SIG-M5 treated with dmso at 0.1 percent for 504 hours (cell line): Measurements from ENCODE around the gene HEATR5B.
"Not testable (repeated sequence)": the region's sequence is repeated elsewhere in the genome, so short reads cannot be mapped to it uniquely, and the experiment has no call there.

Experiments used
- DNase-seq: peaks from one replicate; lab custom pipeline; 2025; ENCODE audit not compliant: unreplicated experiment; lab: John Stamatoyannopoulos, UW

HEATR5B gene

DNA sequence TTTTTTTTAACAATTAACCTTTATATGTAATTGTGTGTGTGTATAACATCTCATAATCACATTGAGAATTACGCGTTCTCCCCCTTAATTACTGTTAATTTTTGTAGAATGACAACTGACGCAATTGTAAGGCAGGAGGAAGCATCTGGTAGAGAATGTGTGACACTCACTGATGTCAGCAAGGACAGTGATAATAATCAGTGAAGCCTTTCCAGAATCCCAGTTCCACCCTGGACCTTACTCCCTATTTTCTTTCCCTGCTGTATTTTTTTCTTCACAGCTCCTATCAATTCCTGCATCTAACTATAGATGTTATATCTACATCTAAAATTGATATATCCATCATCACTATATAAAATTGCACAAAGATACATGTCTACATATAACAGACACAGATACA, 101.7 kb downstream of the HEATR5B start:
- no peak for DNase-seq

DNA sequence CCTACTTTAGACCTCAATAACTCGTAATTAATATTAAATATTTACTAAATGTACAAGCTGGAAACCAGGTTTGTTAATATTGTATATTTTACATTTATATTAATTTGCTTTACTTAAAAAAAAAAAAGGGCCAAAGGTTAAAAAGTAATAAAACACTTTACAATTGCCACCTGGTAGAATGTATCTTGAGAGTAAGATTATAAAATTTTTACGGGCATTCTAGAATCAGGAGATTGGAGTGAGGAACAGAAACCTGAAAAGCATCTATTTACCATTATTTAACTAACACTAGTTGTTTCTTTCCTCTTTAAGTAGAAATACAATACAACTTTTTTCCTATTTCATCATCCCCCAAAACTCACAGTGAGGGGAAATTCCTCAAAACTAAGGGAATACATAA, 102.3 kb downstream of the HEATR5B start:
- no peak for DNase-seq

DNA sequence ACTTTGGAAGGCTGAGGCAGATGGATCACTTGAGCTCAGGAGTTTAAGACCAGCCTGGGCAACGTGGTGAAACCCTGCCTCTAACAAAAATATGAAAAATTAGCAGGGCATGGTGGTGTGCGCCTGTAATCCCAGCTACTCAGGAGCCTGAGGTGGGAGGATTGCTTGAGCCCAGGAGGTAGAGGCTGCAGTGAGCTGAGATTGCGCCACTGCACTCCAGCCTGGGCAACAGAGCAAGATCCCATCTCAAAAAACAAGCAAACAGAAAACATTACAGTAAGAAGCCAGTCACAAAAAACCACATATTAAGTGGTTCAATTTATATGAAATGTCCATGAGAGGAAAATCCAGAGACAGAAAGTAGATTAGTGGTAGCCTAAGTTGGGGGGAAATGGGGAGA, 105.2 kb downstream of the HEATR5B start:
- DNase-seq, result not testable (repeated sequence)

DNA sequence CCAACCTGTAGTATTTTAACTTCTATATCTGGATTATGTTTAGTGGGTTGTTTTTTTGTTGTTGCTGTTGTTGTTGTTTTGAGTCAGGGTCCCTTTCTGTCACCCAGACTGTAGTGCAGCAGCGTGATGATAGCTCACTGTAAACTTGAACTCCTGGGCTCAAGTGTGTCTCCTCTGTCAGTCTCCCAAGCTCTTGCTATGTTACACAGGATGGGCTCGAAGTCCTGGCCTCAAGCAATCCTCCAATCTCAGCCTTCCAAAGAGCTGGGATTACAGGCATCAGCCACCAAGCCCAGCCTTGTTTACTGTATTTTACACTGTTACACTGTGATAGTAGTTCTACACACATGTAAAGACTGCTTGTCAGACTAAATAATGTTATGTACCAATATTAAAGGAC, 108.1 kb downstream of the HEATR5B start:
- DNase-seq, result no peak

DNA sequence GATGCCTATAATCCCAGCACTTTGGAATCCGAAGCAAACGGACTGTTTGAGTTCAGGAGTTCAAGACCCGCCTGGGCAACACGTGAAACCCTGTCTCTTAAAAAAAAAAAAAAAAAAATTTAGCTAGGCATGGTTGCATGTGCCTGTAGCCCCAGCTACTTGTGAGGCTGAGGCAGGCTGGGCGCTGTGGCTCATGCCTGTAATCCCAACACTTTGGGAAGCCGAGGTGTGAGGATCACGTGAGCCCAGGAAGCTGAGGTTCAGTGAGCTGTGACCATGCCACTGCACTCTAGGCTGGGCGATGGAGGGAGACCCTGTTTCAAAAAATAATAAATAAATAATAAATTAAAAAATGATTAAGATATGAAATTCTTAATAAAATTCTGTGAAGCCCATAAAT, 108.9 kb downstream of the HEATR5B start:
- DNase-seq, result no peak

DNA sequence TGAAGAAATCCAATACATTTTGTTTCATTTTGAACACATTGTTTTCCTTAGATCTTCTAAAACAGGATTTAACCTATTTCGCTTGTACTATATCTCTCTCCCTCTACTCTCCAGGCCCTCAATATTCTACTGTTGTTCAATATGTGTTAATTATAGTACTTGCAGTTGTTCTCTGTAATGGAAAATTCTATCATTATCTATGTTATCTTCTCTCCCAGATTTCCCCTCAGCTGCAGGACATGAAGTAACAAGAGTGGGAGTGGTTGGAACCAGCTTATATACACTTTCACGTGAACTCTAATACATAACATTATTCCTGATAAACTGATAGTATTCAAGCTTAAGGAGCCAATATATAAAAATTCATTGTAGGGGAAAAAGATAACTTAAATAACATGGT, 110.9 kb downstream of the HEATR5B start:
- DNase-seq, result no peak

DNA sequence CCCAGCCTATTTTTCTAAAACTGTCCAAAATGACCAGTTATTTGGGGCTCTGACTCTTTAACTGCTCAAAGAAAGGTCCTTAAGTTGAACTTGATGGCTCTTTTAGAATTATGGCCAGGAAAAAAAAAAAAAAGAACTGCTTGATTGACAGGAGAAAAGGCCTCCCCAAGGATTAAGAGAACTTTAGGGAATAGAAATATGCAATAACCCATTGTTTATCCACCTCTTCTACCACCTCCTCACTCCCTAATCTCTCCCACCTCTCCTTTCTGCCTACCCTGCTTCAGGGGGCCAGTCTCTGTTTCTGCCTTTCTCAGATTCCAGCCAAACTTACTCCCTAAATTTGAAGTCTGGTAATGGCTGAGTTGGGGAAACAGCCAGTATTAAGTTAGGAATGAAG, 112.2 kb downstream of the HEATR5B start:
- no peak for DNase-seq

DNA sequence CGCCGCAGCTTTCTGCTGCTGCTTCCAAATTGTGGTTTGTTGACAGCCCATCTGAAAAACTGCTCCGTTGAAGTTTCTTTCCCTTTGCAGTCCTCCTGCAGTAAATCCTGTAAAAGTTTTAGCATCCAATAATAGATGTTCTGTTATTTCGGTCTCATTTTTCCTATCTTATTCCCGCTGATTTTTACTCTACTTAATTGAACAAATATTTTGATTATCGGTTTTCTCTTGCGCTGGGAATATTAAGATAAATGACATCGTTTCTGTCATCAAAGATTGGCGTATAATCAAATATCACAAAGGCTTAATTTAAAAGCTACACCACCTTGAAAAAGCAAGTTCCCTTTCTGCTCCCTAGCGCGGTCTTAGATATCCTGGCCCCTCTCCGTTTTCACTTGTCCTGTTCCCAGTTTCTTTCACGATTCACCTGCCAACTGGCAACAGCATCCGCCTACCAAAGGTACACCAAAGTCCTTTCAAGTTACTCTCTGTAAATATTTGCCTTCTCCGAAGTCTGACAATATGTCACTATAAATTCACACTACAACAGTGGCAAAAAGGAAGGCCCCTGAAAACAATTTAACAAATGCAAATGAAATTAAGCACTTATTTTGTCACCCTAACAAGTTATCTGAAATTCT, 116.8 kb downstream of the HEATR5B start:
- DNase-seq, result no peak

DNA sequence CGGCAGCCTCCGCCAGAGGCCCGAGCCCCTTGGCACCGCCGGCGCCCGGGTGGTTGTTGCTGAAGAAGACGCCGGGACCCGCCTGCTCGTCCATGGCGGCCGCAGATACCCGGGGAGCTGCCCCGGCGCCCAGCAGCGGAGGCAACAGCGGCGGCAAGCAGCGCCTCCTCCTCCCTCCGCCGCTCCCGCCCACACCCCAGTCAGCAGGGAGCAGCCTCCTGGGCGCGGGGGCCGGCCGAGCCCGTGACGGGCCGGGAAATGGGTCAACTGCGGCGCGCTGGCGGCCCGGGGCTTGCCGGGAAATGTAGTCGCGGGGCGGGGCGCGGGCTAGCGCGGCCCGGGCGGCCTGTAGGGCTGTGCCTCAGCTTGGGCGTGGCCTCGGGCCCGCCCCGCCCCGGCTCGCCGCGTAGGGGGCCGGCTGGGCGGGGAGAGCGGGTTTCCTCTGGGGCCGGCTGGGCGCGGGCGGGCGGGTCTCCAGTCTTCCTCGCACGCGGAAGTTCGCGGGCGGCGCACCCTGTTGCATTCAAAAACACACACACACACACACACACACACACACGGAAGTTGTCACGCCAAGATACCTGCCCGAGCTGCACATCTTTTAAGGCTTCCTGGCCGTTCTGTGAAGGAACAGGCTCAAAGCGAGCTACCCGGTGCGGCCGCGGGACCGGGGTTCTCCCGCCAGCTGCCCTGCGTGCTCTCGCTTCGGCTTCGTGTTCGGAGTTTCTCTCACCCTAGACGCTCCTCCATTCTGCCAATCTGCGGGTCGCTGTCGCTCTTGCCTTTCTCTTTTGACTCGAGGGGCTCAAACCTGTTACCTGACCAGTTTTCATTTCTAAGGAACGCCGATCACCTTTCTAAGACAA, 117.6 kb downstream of the HEATR5B start, which contains the start of gene STRN:
Gene STRN (minus strand): TSS at position 167 of the 866 bp plus-strand sequence. CDS start 73 bp downstream, at position 94.
- DNase-seq, result peak; percentile 95

DNA sequence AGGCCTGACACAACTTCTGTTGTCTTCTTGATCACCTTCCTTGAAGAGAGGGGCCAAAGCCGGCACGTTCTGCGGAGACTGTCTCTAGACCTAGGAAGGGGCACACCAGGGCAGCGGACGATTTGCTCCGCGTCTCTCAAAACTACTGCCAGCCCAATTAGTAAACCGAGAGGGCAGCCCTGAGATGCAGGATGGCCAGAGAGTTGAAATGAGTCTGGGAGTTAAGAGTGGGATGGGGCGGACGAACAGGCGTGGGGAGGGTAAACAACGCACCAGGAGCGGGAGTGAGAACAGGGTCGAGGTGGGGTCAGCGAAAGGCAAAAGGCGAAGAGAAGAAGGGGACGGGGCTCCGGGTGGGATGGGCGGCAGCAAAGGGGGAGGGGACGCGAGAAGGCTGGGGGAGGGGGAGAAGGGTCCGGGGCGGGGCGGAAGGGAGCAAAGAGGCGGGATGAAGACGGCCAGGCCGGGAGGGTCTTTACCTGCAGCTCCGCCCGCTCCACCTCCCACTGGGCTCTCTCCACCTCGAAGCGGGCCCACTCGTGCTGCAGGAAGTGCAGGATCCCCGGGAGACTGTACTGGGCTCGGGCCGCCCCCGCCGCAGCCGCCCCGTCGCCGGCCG, 118.3 kb downstream of the HEATR5B start:
- DNase-seq, result peak; percentile 52

DNA sequence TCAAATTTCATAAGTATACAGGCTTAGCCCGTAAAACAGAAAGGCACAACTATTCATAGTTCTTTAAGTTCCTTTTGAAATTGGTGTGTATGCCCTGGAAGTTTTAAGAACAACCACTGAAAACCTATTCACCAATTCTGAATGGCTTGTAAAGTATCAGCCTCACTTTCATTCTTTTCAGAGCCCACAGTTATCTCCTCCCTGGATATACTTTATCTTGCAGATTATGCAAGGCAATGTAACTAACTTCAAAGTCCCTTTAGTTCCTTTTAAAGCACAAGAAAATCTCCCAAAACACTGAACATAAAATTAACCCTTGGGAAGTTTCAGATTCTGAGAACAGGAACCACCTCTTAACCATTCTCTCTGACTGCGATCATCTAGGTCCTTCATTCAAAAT, 119.0 kb downstream of the HEATR5B start:
- peak; percentile 52 for DNase-seq

DNA sequence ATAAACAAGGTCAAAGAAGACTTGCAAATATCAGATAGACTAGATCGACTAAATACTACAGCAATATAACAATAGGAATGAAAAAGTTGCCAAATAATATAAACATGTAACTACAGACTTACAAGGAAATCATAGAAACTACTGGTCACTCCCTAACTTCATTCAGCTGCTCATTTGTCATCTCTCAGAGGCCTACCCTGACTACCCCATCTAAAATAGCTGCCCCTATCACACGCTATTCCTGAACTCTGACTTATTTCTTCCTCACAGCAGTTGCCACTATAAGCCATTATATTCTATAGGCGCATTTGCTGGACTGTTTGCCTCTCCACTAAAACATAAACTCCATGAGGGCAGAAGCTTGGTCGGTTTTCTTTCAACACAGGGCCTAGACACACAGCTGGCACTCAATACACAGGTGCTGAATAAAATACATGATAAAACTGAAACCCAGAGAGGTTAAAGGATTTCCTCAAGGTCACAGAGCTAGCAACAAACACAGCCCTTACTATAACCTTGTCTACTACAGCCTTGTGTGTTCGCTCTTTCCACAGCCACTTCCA, 119.6 kb downstream of the HEATR5B start:
- DNase-seq, result no peak

DNA sequence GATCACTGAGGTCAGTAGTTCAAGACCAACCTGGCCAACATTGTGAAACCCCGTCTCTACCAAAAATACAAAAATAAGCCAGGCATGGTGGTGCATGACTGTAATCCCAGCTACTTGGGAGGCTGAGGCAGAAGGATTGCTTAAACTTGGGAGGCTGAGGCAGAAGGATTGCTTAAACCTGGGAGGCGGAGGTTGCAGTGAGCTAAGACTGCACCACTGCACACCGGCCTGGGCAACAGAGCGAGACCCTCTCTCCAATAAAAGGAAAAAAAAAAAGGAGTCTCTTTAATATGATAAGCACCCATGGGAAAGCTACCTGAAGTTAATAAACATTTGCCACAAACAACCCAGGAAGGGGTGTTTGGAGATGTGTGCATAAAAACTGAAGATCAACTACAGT, 120.4 kb downstream of the HEATR5B start:
- DNase-seq, result no peak

DNA sequence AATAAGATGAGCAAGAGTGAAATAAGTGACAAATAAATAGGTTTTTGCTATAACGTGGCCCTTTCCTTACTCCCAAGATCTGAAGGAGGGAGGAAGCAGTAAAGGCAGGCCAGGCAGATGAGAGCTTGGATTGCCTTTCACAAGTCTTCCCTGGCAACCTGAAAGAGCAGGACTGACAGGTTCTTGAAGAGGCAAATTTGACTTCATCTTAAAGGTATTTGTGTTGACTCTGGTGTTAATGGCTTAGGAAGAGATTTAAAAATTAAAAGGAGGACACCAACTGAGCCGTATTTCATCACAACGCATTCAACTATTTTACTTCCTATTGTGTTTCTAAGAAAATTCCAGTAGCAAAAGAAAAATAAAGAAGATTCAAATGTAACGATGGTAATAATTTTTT, 121.1 kb downstream of the HEATR5B start:
- peak; percentile 47 for DNase-seq

DNA sequence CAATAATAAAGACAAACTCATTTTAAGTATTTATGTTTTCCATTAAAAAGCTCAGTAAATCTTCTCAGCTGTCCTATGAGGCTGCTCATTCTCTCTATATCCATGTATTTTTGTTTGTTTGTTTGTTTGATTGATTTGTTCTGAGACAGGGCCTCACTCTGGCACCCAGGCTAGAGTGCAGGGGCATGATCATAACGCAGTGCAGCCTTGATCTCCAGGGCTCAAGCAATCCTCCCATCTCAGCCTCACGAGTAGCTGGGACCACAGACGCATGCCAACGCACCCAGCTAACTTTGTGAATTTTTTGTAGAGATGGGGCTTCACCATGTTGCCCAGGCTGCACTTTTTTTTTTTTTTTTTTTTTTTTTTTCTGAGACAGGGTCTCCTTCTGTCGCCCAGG, 123.4 kb downstream of the HEATR5B start:
- DNase-seq, result no peak

DNA sequence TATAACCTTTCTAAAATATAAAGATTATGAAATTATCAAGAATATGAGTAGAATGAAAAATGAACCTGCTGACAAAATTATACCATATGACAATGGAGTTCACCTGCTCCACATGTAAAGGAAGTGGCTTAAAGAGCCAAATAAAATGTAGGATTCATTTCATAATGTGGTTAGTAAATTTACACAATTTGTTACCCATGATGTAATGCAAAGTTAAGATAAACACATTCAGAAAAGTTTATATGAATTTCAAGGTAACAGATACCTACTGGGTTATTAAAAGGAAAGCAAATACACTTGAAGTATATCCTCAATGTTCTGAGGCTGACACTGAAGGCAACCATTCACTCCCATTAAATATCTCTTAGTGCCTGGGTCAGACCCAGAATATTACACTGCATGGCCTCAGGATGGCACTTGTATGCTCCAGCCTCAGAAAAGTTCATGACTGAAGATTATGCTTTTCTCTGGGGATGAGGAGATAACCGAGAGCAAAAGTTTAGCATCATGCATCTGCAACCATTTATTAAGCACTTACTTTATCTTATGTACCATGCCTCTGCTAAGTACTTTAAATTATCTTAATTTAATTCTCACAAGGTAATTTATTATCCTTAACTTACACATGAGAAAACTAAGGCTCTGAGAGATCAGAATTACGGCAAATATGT, 124.0 kb downstream of the HEATR5B start:
- DNase-seq, result no peak

DNA sequence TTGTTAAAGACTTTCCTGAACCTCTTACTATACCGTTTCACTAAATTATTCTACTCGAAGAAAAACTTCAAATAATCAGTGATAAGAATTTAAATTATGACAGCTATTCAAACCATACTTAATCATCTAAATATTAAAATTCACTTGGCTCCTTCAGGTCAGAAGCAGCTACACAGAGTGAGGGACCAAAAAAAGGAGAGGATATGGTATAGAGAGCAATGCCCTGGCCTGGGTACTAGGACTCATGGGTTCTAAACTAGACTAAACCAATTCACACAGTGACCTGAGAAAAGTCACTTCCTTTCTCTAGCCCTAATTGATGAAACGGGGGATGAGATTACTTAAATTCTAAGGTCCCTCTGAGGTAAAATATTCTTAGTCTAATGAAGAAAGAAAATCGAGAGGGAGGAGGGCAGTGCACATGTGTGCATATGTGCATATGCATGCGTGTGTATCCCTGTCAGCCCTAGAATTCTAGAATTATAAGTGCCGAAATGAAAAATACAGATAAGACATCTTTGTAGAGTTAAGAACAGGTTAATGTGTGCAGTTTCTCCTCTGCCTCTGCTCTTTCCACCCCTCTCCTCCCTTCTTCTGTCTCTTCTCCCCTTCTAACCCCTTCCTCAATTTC, 129.1 kb downstream of the HEATR5B start:
- no peak for DNase-seq

DNA sequence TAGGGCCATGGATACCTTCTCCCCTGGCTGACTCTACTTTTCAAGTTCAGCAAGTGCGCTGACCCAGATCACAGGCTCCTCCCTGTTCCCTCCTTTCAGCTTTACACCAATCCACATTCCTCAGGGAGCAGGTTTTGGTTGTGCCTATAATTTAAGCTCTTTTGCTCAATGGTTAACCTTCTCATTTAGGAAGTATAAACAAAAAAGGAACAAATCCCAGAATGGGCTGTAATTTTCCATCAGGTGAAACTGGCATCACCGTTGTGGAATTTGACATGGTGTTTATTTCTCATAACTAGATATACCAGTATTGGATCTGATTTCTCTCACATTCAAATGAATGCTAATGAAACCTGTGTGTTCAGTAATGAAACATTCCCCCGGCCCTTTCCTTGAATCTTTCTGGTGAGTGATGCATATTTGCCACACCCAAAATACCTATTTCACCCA, 131.4 kb downstream of the HEATR5B start:
- DNase-seq, result peak; percentile 27

DNA sequence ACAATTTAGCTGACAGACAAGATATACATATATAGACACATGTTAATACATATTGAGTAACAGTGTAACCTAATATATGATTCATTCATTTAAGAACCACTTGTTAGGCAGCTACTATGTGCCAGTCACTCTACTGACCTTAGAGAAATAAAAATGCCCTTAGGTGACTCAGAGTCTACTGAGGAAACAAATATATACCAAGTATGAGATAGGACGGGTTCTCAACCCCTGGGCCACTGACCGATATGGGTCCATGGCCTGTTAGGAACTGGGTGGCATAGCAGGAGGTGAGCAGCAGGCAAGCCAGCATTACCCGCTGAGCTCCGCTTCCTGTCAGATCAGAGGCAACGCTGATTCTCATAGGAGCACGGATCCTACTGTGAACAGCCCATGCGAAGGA, 132.6 kb downstream of the HEATR5B start:
- no peak for DNase-seq

DNA sequence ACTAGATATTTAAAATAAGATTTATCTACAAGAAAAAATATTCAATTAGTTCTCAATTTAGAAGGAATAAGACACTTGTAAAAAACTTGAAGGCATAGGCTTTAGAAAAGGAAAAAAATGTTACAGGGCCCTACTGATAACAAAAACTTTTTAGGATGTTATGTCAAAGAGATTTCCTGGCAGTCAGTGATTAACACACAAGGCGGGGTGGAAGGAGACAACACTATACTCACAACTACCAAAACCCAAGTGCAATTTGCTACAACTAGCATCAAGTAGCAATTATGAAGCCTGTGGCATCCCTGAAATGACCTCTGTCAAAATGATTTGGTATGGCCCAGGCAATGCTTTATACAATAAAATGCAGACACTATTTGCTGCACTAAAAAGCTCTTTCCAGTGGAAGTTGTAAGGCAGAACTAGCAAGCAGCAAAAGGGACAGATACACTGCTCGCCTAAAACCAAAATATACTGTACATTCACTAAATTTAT, 133.1 kb downstream of the HEATR5B start:
- DNase-seq, result no peak
